ENCODE measurements around the gene TADA2A.

Gene TADA2A

DNA sequence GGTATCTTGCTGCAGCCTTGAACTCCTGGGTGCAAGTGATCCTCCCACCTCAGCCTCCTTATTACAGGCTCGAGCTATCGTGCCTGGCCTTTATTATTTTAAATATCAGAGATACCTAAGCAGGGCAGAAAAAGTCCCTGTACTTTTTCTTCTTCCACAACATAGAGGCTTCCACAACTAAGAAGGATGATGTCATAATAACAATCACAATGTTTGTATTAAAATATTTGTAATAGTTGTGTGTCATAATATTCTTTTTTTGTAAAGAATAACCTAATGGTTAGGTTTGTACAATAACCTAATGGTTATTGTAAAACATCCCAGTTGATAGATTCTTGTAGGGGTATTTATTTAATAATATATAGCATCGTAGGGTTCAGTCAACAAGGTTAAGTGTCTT lies 56.4 kb downstream of the TADA2A start:
- DNase-seq (ENCODE audit: low spot score), result no peak

DNA sequence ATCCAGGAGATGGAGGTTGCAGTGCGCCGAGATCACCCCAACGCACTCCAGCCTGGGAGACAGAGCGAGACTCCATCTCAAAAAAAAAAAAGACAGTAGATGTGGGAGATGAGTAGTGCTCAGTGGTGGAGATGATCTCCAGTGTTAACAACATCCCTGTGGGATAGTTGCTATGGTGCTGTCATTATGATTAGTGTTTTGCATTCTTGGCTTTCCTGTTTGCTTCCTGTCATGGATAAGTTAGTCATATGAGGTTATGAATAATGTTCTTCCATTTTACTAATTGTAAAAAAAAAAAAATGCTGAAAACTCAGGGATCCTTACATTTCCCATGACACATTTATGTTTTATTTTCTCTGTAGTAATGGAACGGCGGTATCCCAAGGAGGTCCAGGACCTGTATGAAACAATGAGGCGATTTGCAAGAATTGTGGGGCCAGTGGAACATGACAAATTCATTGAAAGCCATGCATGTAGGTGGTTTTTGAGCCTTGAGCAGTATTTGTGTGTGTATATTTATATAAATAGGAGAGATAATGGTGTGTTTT lies 58.5 kb downstream of the TADA2A start:
- DNase-seq (ENCODE audit: low spot score), result no peak

DNA sequence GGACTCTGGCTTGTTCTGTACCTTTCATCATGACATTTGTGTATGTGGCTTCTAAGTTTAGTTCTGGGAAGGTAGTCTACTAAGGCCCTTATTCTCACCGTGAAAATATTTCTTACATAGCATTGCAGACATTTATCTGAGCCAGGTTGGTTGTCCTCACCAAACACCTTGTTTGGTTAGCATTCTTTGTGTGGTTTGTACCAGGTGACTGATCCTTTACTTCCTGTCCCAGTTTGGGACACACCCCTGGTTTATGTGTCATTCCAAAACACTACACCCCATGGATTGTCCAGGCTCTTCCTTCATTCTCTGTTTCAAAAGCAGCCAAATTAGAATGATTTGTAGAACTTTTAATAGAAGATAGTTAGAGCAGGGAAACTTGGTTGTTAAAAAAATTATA lies 59.8 kb downstream of the TADA2A start:
- DNase-seq (ENCODE audit: low spot score), result no peak

DNA sequence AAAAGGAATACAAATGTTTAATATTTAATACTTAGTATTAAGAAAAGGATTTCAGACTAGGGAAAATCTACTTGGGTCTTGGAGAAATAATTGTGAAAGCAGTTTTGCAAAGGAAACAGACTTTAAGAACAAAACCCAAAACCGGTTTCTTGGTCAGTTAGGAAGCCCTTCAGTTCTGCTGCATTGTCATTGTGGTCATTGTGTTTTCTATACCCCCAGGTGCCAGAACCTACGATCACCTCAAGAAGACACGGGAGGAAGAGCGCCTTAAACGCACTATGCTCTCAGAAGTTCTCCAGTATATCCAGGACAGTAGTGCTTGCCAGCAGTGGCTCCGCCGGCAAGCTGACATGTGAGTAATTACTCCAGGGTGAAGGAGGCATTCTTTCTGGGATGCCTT lies 63.5 kb downstream of the TADA2A start:
- DNase-seq (ENCODE audit: low spot score), result no peak

DNA sequence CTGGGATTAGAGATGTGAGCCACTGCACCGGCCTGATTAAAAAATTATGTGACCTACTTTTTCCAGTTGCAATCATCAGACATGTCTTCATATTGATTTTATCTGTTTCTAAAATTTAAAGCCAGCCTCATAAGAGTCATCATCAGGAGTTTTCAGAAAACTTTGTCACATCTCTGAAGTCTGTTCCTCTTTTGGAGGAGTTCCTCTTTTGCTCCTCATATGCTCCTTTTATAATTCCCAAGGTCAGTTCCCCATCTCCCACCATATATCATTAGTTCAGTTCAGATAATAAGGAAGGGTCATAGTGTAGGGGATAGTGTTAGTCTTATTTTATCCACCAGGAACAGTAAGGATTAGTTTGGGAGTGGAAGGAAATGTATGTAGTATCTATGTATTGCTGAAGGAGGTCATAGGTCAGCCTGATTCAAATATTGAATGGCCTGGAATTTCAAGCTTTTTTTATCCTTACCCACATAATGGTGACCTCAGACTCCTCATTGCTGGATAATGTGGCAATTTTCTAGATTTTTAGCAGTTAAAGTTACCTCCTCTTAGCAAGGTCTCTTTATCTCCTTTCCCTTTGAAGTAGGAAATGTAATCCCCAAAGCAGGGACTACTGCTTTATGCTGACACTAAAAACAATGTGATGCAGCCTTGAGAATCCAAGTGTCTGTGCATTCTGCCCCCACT lies 69.2 kb downstream of the TADA2A start:
- no peak for DNase-seq (ENCODE audit: low spot score)

DNA sequence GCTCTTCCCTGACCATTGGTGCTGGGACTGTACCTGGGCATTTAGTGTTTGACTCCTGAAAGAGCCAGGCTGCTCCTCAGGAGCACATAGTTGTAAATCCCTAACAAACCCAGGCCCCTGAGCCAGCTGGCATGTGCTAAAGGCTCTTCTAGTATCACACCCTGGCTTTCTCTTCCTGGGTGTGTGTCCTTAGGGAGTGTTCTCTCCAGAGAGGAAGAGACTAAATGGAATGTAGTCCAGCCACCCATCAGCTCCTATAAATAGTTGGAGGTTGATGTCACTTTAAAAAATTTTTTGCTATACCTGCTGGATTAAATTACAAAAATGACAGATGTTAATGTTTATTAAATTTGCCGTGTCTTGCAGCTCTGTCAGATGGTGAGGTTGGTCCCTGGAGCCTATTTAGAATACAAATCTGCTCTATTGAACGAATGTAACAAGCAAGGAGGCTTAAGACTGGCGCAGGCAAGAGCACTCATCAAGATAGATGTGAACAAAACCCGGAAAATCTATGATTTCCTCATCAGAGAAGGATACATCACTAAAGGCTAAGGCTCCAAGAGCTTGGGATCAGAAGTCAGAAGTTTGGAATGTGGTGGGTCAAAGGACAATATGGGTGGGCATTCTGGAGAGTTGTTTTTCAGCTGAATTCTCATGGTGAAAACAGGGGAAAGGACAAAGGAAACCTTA lies 69.9 kb downstream of the TADA2A start:
- DNase-seq (ENCODE audit: low spot score), result no peak

DNA sequence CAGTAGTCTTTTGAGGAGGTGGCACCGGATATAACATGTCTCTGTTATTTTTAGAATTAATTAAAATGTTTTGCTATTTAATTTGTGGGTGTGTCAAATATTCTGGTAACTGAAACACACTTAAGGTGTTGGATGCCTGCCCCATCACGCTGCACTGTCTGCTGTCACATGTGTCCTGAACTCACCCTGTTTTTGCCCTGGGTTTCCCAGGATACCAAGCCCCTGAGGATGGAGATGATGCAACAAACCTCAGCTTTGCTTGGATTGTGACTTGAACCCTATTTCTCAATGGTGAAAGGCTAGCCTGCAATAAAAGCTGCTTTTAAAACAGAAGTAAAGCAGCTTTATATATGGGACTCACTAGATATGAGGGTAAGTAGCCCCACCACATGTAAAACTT lies 71.5 kb downstream of the TADA2A start:
- DNase-seq (ENCODE audit: low spot score), result no peak

DNA sequence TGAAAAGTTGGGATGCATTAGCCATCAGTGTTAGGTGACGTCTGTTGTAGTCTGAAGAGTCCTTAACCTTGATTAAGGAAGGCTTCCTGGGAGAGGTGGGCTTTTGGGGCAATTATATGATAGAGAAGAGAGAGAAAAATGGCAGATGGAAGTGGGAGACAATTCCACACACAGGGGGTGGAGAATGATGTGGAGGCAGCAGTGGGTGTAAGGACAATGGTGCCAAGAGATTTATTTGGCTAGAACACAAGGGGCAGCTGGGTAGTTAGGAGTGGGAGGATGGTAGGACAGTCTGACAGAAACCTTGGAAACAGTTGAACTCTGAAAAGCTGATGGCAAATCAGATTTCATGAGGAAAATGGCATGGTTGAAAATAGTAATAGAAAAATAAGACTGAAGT lies 72.3 kb downstream of the TADA2A start:
- DNase-seq (ENCODE audit: low spot score), result no peak

DNA sequence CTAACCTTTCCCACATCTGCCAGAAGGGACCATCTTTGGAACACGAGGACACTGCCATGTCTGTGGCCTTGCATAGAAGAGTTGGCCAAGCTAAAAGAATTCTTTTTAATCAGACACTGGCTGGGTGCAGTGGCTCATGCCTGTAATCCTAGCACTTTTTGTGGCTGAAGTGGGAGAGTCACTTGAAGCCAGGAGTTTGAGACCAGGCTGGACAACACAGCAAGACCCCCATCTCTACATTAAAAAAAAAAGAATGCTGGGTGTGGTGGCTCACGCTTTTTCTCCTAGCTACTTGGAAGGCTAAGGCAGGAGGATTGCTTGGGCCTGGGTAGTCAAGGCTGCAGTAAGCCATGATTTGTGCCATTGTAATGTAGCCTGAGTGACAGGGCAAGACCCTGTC lies 73.7 kb downstream of the TADA2A start:
- no peak for DNase-seq (ENCODE audit: low spot score)

DNA sequence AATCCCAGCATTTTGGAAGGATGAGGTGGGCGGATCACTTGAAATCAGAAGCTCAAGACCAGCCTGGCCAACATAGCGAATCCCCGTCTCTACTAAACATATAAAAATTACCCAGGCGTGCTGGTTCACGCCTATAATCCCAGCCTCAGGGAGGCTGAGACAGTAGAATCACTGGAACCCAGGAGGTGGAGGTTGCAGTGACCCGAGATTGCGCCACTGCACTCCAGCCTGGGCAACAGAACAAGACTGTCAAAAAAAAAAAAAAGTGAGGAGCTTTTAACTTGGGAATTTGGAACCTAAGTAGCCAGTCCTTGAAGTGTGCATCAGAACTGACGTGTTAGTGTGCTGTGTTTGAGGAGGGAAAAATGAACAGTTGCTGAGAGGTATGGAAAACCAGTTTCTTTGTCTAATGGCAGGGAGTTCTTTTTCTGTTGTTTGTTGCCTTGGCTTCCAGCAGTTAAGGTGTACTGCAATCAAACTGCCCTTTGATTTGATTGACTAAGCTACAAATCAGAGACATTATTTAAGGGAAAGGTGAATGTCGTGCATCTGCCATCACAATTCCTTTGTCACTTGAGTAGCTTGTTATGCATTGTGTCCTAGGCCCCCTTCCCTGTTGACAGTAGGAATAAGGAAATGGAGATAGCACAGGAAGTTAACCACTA lies 74.4 kb downstream of the TADA2A start:
- no peak for DNase-seq (ENCODE audit: low spot score)

DNA sequence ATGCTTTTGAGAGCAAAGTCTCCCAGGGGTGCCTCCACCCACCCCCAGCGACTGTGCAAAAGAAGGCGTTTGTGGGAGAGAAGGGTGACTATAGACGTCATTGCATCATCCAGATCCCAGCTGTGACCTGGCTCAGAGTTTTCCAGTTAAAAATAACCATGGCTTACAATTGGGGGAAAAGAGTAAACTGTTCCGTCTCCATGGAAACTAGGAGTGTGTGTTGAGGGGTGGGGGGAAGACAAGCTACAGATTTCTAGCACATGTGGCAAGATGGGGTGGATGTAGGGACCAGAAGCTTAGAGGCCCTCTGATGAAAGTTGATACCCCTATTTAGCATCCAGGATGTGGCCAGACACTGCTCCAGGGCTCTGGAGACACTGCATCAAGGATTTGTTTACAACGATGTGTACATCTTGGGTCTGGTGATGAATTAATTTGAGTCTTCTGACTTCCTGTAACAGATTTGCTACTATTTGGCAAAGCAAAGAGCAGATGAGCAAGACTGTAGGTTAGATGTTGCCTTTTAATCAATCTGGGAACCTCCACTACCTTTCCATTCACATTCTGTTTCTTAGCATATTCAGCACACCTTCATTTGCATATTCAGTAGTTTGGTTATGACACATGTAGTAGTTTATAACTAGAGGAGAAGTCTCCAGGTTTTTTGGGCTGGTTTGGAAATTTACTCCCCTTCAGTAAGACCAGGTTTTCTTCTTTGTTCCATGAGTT lies 76.8 kb downstream of the TADA2A start:
- no peak for DNase-seq (ENCODE audit: low spot score)

DNA sequence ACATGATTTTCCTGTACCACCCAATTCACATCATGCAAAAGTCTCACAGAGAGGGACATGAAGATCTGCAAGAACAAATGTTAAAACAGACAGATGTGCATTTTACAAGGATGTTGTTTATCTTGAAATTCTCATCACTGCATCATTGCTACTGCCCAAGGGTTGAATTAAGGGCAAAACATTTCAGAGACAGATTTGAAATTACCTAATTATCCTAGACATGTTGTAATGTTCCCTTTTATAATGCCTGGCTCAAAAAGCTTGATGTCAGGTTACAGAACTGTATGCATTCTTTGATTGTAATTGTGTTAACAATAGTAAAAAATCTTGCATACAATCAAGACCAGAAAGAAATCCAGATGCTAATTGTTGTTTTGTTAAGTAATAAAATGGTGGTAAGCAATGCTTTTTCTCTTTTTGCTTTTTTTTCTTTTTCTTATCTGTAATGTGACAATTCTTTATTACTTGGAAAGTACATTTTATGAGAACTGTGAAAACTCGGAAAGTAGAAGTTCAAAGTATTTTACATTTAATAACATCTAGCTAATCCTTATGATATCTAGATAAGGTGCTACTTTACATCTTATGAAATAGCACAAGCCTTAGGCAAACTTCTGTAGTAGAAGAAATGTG lies 79.4 kb downstream of the TADA2A start:
- no peak for DNase-seq (ENCODE audit: low spot score)

DNA sequence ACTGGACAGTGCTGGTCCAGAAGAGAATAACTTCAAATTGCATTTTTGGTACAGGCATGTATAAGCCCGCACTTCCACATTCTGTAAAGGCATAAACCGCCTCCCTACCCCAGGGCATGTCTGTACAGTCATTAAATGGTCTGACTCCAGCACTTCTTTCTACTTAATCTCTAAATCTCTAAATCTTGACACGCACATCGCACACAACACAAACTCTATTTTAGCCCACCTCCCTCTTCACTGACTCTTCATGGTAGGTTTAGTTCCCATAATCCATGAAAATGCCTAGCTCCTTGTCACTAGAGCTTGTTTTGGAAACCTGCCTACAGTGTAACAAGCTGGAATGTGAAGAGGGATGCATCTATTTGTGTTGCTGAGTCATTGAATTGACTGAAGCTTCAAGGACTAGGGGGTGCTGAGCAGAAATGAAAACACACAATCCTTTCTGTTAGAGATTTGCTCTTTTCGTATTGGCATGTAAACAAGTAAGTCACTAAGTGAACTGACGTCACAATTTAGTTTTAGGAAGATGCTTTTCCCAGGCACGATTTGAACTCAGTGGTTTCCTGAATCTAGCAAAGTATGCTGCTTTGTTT lies 81.4 kb downstream of the TADA2A start:
- DNase-seq (ENCODE audit: low spot score), result peak; percentile 66

DNA sequence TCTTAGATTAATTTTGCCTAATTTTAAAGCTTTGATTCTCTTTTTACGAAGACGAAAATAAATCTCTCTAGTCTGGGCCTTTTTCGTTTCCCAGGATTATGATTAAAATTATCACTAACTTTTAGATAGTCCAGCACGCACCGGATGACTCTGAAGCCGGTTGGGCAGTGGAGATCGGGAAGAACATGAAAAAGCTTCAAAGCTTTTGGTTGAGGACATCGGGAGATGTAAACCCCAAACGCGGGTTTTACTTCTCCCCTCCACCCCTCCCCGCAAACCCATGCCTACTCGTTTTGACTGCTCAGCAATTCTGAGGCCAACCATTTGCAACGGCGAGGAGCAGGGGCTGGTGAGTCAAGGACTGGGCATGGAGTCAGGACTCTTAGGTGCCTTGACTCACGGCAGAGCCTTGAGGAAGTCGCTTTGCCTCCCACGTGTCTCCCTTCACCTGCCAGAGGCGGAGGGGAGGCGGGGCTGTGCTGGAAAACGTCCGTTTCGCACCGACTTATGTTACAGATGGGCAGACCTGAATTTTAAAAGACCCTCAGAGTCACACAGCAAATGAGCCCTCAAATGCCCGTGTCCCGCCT lies 82.0 kb downstream of the TADA2A start:
- DNase-seq (ENCODE audit: low spot score), result peak; percentile 51

DNA sequence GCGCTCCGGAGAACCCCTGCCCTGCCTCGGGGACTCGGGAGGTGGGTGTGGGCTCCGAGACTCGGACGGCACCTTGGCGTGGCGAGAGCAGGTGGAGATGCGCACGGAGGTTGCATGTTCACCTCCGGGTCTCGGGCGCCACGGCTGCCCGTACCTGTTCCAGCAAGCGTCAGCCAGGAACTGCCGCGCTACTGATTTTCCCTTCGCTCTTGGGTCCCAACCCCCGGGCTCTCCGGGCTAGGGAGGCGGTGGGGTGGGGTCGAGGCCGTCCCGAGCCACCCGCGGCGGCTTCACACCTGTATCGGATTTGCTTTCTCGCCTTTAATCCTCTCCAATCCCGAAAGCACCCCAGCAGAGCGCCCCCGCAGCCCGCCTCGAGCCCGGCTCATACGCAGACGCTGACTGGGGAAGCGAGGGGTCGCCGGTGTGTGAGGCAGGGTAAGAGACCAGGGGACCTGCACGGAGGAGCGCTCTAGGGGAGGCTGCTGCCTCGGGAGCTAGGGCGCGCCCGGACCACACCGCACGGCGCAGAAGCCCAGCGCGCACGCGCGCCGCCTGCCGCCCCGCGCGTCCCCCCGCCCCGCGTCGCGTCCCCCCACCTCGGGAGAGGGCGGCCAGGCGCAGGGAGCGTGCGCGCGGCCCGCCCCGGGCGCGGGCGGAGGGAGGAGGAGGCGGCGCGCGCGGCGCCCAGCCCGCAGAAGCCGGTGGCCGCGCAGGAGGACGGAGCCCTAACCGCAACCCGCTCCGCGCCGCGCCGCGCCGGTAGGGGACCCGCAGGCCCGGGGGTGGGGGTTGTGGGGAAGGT lies 82.7 kb downstream of the TADA2A start, which contains the start of gene DUSP14:
Gene DUSP14, plus strand, starts transcription at position 695 of the 805 bp plus-strand sequence. CDS start 22,382 bp downstream, outside the sequence.
- DNase-seq (ENCODE audit: low spot score), result peak; percentile 87

DNA sequence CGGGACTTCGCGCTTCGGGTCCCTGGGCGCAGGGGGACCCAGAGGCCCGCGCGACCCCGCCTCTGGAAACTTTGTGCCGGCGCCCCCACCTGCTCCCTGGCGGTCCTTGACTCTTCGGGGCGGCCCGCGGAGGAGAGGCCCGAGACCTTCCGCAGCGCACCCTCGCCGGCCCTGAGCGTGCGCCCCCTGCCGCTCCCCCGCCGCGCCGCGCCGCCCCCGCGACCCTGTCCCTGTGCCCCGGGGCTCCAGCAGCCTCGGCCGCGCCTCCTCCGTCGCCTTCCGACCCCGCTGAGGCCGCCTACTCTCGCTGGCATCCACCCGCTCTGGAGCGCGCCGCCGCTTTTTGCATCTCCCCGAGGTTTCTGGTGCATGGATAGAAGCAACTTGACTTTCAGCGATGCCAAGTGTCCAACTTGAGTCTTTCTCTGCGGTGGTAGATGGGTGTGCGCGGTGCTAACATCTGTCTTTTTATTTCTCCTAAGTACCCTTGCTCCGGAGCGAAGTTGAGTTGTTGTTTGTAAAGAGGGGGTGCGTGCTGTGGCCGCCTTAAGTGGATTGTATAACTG lies 83.4 kb downstream of the TADA2A start:
- DNase-seq (ENCODE audit: low spot score), result no peak

DNA sequence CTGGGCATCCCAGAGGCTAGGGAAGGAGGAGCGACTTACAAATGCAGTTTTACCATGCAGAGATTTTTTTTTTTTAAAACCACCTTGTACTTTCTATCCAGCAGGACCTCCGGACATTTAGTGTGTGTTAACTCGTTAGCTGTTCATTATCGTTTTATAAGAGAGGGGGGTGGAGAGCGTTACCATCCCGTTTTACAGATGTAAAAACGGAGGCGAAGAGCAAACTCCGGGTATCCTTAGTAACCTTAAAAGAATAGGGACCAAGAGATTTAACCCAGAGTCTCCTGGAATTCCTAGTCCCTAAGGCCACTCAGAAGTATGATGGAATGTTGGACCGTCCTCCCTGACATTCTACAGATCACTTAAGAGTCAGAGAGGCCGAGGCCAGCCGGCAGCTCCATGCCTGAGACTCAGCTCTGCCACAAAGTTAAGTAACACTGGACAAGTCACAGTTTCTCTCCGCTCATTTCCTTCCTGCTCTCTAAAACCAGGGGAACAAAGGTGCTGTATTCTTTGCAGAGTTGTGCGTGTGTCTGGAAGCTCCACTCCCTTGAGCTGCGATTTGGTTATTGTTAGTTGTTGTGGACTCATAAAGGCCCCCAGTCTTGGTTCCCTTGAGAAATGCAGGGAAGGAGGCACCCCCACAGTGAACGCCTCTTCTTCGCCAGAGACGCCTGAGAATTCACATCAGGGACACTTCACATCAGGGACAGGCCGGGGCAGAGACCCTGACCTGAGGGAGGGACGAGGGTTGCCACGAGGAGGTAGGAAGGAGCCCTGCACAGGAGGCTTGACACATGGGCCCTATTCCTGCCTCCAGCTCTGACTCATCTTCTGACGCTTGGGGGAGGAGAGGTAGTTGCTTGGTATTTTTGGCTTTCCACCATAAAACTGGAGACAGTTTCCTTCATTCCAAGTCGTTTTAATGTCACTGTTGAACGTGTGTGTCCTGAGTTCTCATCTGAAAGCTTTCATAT lies 84.2 kb downstream of the TADA2A start:
- peak; percentile 57 for DNase-seq (ENCODE audit: low spot score)

DNA sequence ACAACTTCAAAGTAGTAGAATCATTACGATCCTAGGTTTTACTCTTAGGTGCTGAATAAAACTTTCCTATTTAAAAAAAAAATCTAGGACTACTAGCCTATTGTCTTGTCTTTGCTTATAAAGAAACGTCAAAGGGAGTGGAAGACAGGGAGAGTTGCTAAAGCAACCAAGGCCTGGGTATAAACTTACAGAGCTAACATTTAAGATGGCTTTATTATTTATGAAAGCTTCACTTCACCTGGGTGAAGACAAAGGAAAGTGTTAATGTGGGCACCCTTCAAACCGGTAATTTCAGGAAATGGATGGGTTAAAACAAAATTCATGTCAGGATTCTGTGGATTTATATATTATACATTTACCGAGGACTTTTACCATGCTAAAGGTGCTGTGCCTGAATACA lies 85.5 kb downstream of the TADA2A start:
- no peak for DNase-seq (ENCODE audit: low spot score)
